ENCODE data around the gene UBE2G2. TPM values are rescaled to one million over a fixed set of nuclear protein-coding genes. Genes with fewer than 3 reads are reported as not detected.

The UBE2G2 gene
- total RNA-seq, 1 experiment from 2014 or later: 53.9 TPM

DNA sequence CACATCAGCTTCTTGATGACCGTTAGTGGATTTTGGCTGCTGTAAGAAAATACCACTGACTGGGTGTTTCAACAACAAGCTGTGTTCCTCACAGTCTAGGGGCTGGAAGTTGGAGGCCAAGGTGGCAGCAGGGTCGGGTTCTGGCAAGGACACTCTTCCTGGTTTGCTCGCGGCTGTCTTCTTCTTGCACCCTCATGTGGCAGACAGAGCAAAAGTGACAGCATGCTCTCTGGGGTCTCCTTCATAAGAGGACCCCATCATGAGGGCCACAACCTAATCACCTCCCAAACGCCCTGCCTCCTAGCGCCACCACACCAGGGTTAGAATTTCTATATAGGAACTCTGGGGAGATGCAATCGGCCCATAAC lies 71.6 kb downstream of the UBE2G2 start:
- in situ Hi-C loops (cut with HindIII; ENCODE audit: low pct_unique_long_range_greater_than_20kb, low sequenced_read_pairs): no loop called here
- no peak for DNase-seq (ENCODE audit: low read depth, low spot score)

DNA sequence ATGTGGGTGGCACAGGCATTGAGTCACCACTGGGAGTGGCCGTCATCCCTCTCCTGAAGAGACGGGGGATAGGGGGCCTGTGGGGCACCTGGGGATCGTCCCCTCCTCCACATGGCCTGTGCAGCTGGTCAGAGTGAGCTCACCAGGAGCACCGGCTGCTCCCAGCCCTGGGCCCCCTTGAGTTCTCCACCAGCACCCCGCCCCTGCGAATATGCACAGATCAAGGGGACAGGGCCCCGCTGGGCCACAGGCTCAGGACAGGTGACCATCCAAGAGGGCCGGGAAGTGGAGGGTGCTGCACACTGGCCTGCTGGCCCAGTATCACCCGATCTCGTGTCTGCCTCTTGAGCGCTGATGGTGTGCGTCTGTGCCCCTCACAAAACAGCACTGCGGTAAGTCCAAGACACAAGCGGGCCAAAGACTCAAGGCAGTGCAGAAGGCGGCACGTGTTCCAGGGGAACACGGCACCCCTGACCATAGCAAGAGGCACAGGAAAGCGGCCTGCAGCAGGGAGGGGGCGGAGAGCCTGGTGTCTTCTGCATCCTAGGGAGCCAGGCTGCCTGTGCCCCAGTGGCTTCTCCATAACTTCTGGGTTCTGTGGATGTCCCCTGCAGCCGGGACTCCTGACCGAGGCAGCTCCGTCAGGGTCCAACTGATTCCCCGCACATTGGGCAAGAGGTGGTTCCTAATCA lies 72.1 kb downstream of the UBE2G2 start:
- DNase-seq (ENCODE audit: low read depth, low spot score): no peak
- in situ Hi-C loops (cut with HindIII; ENCODE audit: low pct_unique_long_range_greater_than_20kb, low sequenced_read_pairs): no loop called here

DNA sequence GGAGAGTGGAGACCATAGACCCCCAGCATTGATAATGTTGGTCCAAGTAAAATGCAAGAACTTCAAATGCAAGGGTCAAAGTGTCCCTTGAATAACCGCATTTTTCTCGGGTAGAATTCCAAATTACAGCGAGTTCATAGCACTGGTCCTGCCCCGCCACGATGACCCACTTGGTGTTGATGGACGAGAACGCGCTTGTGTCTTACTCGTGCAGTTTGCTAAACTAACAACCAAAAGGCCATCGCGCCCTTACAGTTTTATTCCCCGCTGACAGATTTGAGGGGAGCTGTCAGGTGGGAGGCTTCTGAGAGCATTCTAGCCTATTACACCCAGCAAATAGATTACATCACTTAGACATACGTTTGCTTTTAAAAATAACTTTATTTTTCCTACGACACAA lies 72.9 kb downstream of the UBE2G2 start:
- in situ Hi-C loops (cut with HindIII; ENCODE audit: low pct_unique_long_range_greater_than_20kb, low sequenced_read_pairs): no loop called here
- DNase-seq (ENCODE audit: low read depth, low spot score): no peak

DNA sequence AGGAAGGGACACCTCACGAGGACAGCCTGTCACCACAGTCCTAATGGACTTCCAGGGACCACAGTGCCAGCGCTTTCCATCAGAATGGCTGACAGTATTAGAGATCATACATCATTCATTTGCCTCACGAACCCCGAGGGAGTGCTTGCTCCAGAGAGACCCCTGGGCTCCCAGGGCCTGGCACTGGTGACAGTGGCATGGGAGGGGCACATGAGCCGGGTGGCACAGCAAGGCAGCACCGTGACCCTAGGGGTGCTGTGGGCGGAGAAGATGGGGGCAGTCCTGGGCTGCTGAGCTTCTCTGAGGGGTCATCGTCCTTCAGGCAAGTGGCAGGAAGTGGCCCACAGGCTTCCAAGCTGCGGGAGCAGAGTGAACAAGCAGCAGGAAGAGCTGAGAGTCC lies 73.9 kb downstream of the UBE2G2 start:
- in situ Hi-C loops (cut with HindIII; ENCODE audit: low pct_unique_long_range_greater_than_20kb, low sequenced_read_pairs): no loop called here
- no peak for DNase-seq (ENCODE audit: low read depth, low spot score)

DNA sequence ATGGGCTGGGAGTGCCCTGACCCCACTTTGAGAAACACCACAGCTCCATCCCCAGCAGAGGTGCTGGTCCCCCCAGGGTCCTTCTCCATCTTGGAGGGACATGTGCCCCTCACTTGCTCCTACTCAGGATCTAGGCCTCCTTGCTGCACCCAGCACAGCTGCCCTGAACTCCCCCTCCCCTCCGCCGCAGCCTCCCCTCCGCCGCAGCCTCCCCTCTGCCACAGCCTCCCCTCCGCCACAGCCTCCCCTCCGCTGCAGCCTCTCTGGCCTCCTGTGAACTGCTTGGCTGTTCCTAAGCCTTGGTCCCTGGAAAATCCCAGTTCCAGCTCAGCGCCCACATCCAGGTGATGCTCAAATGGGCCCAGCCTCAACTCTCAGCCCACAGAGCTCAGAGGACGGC lies 74.3 kb downstream of the UBE2G2 start:
- in situ Hi-C loops (cut with HindIII; ENCODE audit: low pct_unique_long_range_greater_than_20kb, low sequenced_read_pairs): no loop called here
- no peak for DNase-seq (ENCODE audit: low read depth, low spot score)

DNA sequence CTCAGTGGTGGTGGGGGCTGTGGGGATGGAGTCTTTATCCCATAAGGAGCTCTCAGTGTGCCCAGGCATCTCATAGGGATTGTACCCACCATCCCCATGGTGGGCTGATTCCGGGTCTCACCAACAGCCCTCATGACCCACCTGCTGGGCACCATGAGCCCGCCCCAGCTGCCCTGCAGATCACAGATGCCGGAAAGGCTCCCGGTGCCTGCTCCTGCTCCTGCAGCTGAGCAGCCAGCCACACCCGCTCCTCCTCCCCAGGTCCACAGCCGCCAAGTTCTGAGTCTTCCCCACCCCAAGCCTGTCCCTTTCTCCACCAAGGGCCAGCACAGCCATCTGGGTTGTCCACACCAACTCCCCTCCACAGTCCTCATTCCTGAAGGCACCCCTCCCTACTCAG lies 74.8 kb downstream of the UBE2G2 start:
- in situ Hi-C loops (cut with HindIII; ENCODE audit: low pct_unique_long_range_greater_than_20kb, low sequenced_read_pairs): no loop called here
- no peak for DNase-seq (ENCODE audit: low read depth, low spot score)

DNA sequence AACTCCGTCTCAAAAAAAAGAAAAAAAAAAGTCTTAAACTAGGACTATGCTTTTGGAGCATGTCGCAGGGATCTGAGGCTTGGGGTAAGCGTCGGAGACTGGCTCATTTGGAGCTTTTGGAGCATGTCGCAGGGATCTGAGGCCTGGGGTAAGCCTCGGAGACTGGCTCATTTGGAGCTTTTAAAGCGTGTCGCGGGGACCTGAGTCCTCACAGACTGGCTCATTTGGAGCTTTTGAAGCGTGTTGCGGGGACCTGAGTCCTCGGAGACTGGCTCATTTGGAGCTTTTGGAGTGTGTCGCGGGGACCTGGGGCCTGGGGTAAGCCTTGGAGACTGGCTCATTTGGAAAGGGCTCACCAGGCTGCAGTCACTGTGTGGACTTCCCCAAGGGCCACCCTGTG lies 76.7 kb downstream of the UBE2G2 start:
- in situ Hi-C loops (cut with HindIII; ENCODE audit: low pct_unique_long_range_greater_than_20kb, low sequenced_read_pairs): no loop called here
- no peak for DNase-seq (ENCODE audit: low read depth, low spot score)

DNA sequence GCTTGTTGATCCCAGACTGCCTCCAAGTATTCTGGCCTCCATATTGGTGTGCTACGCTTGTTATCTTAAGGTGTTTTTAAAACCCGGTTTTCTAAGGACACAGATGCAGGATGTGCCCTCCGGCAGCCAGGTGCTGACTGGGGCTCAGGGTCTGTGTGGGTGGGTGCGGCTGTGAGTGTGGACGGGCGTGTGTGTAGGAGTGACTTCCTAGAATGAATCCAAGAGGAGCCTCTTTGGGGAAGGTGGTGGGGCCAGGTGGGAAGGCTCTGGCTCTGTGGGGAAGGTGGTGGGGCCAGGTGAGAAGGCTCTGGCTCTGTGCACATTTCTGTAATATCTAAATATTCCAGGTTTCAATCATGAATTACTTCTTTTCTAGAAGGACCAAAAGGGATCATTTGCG lies 77.4 kb downstream of the UBE2G2 start:
- no peak for DNase-seq (ENCODE audit: low read depth, low spot score)
- in situ Hi-C loops (cut with HindIII; ENCODE audit: low pct_unique_long_range_greater_than_20kb, low sequenced_read_pairs): no loop called here

DNA sequence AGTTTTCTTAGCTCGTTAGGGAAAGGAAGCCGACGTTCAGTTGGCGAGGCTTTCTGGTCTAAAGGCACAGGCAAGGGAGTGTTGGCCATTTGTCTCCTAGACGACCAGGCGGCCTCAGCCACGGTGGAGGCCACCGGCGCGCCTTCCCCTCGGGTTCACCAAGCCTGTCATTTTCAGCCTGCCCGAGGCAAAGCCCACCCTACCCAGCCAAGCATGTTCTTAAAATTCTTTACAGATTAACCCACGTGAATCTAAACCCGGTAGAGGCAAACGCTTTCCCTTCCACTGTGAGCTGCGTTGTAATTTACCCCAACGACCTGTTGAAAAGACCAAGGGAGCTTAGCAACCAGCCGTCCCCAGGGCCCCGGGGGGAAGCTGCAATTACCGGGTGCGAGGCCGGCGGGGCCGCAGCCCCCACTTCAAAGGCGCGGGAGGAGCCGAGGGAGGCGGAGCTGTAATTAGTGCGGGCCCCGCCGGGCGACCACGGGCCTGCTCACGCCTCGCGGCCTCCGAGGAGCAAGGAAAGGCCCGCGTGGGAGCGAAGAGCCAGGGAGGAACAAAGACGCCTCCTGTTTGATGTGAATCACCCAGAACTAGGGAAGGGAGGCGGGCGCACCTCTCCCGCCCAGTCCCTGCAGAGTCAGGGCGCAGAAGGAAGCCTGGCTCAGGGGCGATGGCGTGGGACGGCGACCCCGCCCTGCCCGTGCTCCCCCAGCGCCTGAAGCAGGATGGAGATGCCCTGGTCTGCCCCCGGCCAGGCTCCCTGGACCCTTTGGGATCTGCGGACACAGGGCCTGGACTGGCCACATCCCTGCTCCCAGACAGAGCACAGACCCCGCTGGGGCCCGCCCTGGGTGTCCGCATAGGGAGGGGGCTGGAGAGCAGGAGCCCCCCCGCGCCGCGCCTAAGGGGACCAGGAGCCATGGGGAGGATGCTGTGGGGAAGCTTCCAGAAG lies 78.2 kb downstream of the UBE2G2 start:
- in situ Hi-C loops (cut with HindIII; ENCODE audit: low pct_unique_long_range_greater_than_20kb, low sequenced_read_pairs): no loop called here
- DNase-seq (ENCODE audit: low read depth, low spot score): no peak

DNA sequence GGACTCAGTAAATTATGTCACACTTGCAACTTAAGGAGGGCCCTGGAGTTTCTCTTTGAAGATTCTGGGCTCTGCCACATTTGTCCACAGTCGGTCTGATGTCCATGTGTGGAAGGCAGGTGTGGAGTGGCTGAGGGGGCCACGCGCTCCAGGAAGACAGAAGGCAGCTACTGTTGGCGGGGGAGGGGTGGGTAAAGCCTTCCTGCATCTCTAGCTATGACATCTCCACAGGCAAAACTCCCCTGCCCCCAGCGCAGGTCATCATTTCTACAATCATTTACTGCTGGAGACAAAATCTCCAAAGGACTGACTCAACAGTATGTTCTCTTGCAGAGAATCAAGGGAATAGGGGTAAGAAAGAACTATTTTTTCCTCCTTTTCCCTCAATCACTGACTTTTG lies 78.9 kb downstream of the UBE2G2 start:
- no peak for DNase-seq (ENCODE audit: low read depth, low spot score)
- in situ Hi-C loops (cut with HindIII; ENCODE audit: low pct_unique_long_range_greater_than_20kb, low sequenced_read_pairs): no loop called here

DNA sequence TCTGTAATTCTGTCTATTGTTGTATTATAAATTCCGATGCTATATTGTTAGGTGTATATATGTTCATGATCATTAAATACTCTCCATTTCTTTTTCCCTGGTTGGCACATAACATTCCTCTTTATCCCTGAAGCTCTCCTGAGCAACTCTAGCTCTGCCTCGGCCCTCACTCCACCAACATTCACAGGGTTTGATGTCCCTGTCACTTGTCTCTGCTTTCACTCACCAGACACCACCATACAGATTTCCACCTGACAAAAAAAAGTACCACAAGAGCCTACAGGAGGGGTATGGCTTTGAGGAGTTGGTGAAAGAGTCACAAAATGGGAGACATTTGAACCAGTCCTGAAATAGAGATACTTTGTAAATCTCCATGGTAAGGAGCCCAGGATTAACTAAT lies 81.5 kb downstream of the UBE2G2 start:
- no peak for DNase-seq (ENCODE audit: low read depth, low spot score)
- in situ Hi-C loops (cut with HindIII; ENCODE audit: low pct_unique_long_range_greater_than_20kb, low sequenced_read_pairs): no loop called here

Other genes starting within 250 kb of the UBE2G2 start
- gene KRTAP10-3, start 243.0 kb downstream of the UBE2G2 start, total RNA-seq (2014; rRNA removed; shearing (Covaris generic)): not detected in 2 replicates
- gene KRTAP10-4, start 228.1 kb downstream of the UBE2G2 start, total RNA-seq (2014; rRNA removed; shearing (Covaris generic)): not detected in 2 replicates
- not detected in 2 replicates for gene KRTAP10-5, start 221.2 kb downstream of the UBE2G2 start, total RNA-seq (2014; rRNA removed; shearing (Covaris generic))
- gene KRTAP10-6, start 209.3 kb downstream of the UBE2G2 start, total RNA-seq (2014; rRNA removed; shearing (Covaris generic)): not detected in 2 replicates
- gene KRTAP10-7, start 201.2 kb downstream of the UBE2G2 start, total RNA-seq (2014; rRNA removed; shearing (Covaris generic)): not detected in 2 replicates
- not detected in 2 replicates for gene KRTAP10-8, start 189.7 kb downstream of the UBE2G2 start, total RNA-seq (2014; rRNA removed; shearing (Covaris generic))
- not detected in 2 replicates for gene KRTAP10-9, start 174.7 kb downstream of the UBE2G2 start, total RNA-seq (2014; rRNA removed; shearing (Covaris generic))
- gene KRTAP10-10, start 164.5 kb downstream of the UBE2G2 start, total RNA-seq (2014; rRNA removed; shearing (Covaris generic)): not detected in 2 replicates
- not detected in 2 replicates for gene KRTAP10-11, start 155.4 kb downstream of the UBE2G2 start, total RNA-seq (2014; rRNA removed; shearing (Covaris generic))
- gene KRTAP12-4, start 147.2 kb downstream of the UBE2G2 start, total RNA-seq (2014; rRNA removed; shearing (Covaris generic)): not detected in 2 replicates
- not detected in 2 replicates for gene KRTAP12-3, start 143.9 kb downstream of the UBE2G2 start, total RNA-seq (2014; rRNA removed; shearing (Covaris generic))
- not detected in 2 replicates for gene KRTAP12-2, start 134.9 kb downstream of the UBE2G2 start, total RNA-seq (2014; rRNA removed; shearing (Covaris generic))
- gene KRTAP12-1, start 119.7 kb downstream of the UBE2G2 start, total RNA-seq (2014; rRNA removed; shearing (Covaris generic)): not detected in 2 replicates
- gene KRTAP10-12, start 104.6 kb downstream of the UBE2G2 start, total RNA-seq (2014; rRNA removed; shearing (Covaris generic)): not detected in 2 replicates
- gene TSPEAR, start 90.2 kb downstream of the UBE2G2 start, total RNA-seq (2014; rRNA removed; shearing (Covaris generic)): not detected in 2 replicates
- gene SUMO3, start 16.2 kb upstream of the UBE2G2 start, total RNA-seq (2014; rRNA removed; shearing (Covaris generic)): 34.2 and 36.0 TPM in 2 replicates
- gene PTTG1IP, start 71.9 kb upstream of the UBE2G2 start, total RNA-seq (2014; rRNA removed; shearing (Covaris generic)): 843 and 970 TPM in 2 replicates
- 0.05 TPM in 1 of 2 replicates, not detected in the other for gene ITGB2, start 119.1 kb upstream of the UBE2G2 start, total RNA-seq (2014; rRNA removed; shearing (Covaris generic))
- gene SLX9, start 138.2 kb upstream of the UBE2G2 start, total RNA-seq (2014; rRNA removed; shearing (Covaris generic)): 27.9 and 34.9 TPM in 2 replicates